ENCODE data around the gene FOXD1. TPM values are rescaled to one million over a fixed set of nuclear protein-coding genes. Genes with fewer than 3 reads are reported as not detected.

The FOXD1 gene
- total and polyA plus RNA-seq, 9 of the 15 experiments (the other 6 are each of a cell fraction or from before 2014, with no cell fraction given) = 0.03 to 0.40 (median 0.10) TPM; not detected in 4

GRCh38 chr5:73437777-73438644, 10.6 kb downstream of the FOXD1 start (continued):
- TF ChIP-seq CBX2 (IDR thresholded peaks at IDR 0.05; ENCODE audit: insufficient read depth, low read length, poor library complexity, severe bottlenecking) = peak; percentile 95

- in situ Hi-C loops (cut with MboI) = no loop called here
- Histone ChIP-seq H3K9me3 (replicated peaks; ENCODE audit: control insufficient read depth, insufficient read depth, low read depth, low read length) (no peaks in the 10 kb centered on the region; the same call in 1 of the 2 replicates), H3K79me2 (ENCODE audit: control insufficient read depth, insufficient read depth, low read length) (no peaks in the 10 kb centered on the region), H3K4me1 (replicated peaks in 1 of 2; ENCODE audit: control insufficient read depth in 2 of 2, insufficient read depth in 2 of 2, low read length in 2 of 2) (peaks cover 0 to 14% of the 10 kb centered on the region in 2 experiments; a peak in 2 of 5 replicates), H3K4me3 (peak overlapping the region; percentile 37), H3K27me3 (ENCODE audit: control insufficient read depth in 2 of 2, insufficient read depth in 2 of 2, low read length in 2 of 2) (peaks cover 37% of the 10 kb centered on the region in 2 experiments; a peak in 4 of 5 replicates), H3K36me3 (ENCODE audit: control insufficient read depth, insufficient read depth, low read length) (no peaks in the 10 kb centered on the region), H3K9me1 (ENCODE audit: control insufficient read depth, insufficient read depth, low read length) (no peaks in the 10 kb centered on the region), H3K27ac (ENCODE audit: extremely low read depth, low read depth, low read length) (no peak overlapping the region), H2AFZ (ENCODE audit: low read depth, low read length) (peak overlapping the region; percentile 74), H3K9ac (ENCODE audit: insufficient read depth in 1 of 2, low read depth in 2 of 2, low read length in 2 of 2) (peak overlapping the region; percentile 47 to 87; a peak in 3 of 4 replicates), H4K20me1 (replicated peaks; ENCODE audit: control insufficient read depth, insufficient read depth, low read length) (no peaks in the 10 kb centered on the region; the same call in 1 of the 2 replicates), H3K4me2 (ENCODE audit: insufficient read depth, low read length) (peak overlapping the region; percentile 72)
- ChIA-PET CTCF (ENCODE audit: low intra/inter-chr PET ratio) (no interaction called here), POLR2A (no interaction called here)
- intact Hi-C loops (cut with micrococcal nuclease) = loop anchor here (5.0 kb wide), 1 partner anchor 220 kb away; no protein-coding TSS in a partner anchor
- FAIRE-seq (no peak), ATAC-seq (peak; percentile 93), DNase-seq (ENCODE audit: extremely low read depth in 1 of 4, low spot score in 3 of 4) (peak; percentile 22 to 68 (median 52))
- WGBS (ENCODE audit: insufficient coverage, low coverage, missing lambda C conversion rate) = 2% methylated on average over 47 of the region's 69 CpGs
- BruUV-seq (replicated peaks) = no TSS peak
- peak; percentile 7 for TF ChIP-seq ZFP36 (IDR thresholded peaks at IDR 0.05; ENCODE audit: low read depth, low read length, partially characterized antibody)
- TF ChIP-seq ATF1 (CRISPR knock-in tag; IDR thresholded peaks at IDR 0.05) = no peak
- peak; percentile 64 for TF ChIP-seq ATF1 (tag; IDR thresholded peaks at IDR 0.05)
- peak; percentile 40 for TF ChIP-seq HMGN3 (IDR thresholded peaks at IDR 0.05; ENCODE audit: borderline replicate concordance, extremely low read depth, insufficient read length, low read depth, low read length)
- TF ChIP-seq ZFX (CRISPR knock-in tag; IDR thresholded peaks at IDR 0.05) = peak; percentile 34; the same call in 1 of the 2 replicates
- TF ChIP-seq PRDM10 (IDR thresholded peaks at IDR 0.05; ENCODE audit: partially characterized antibody) = peak; percentile 39
- no peak for TF ChIP-seq GTF2B (IDR thresholded peaks at IDR 0.05; ENCODE audit: extremely low read depth, insufficient read length)
- TF ChIP-seq L3MBTL2 (IDR thresholded peaks at IDR 0.05) = peak; percentile 73
- TF ChIP-seq CTCF (IDR thresholded peaks at IDR 0.05 in 2 of 3, conservative IDR thresholded peaks at IDR 0.05 in 1 of 3; ENCODE audit: insufficient read depth in 2 of 3, low read depth in 1 of 3, low read length in 3 of 3) = peak; percentile 50 to 68 (median 60)
Observed at GRCh38 chr5:73437101-73437776, 11.3 kb downstream of the FOXD1 start.

All from K562 (cell line).